Measurements from ENCODE around the gene KCNB1.

KCNB1 gene

GRCh38 chr20:49381558-49382493 lies 100.6 kb downstream of the KCNB1 start:
- Histone ChIP-seq H3K9me3 (ENCODE audit: control insufficient read depth, insufficient read depth, low read length) (no peaks in the 10 kb centered on the region), H3K27me3 (ENCODE audit: control insufficient read depth, insufficient read depth, low read length) (no peaks in the 10 kb centered on the region), H3K9ac (ENCODE audit: low read depth, low read length) (no peak overlapping the region), H3K36me3 (ENCODE audit: control insufficient read depth, insufficient read depth, low read length) (peaks cover 4% of the 10 kb centered on the region), H3K4me1 (ENCODE audit: control insufficient read depth, insufficient read depth, low read length) (peaks cover 7% of the 10 kb centered on the region), H3K4me3 (ENCODE audit: low read depth, low read length) (no peak overlapping the region)

GRCh38 chr20:49380337-49380780 lies 102.1 kb downstream of the KCNB1 start:
- Histone ChIP-seq H3K4me1 (ENCODE audit: control insufficient read depth, insufficient read depth, low read length) (peaks cover 7% of the 10 kb centered on the region), H3K9me3 (ENCODE audit: control insufficient read depth, insufficient read depth, low read length) (no peaks in the 10 kb centered on the region), H3K27me3 (ENCODE audit: control insufficient read depth, insufficient read depth, low read length) (no peaks in the 10 kb centered on the region), H3K36me3 (ENCODE audit: control insufficient read depth, insufficient read depth, low read length) (peaks cover 4% of the 10 kb centered on the region), H3K9ac (ENCODE audit: low read depth, low read length) (no peak overlapping the region), H3K4me3 (ENCODE audit: low read depth, low read length) (no peak overlapping the region)

GRCh38 chr20:49379338-49379737 lies 103.1 kb downstream of the KCNB1 start:
- no peak overlapping the region for H3K4me3 ChIP-seq (ENCODE audit: low read depth, low read length)
- peaks cover 7% of the 10 kb centered on the region for H3K4me1 ChIP-seq (ENCODE audit: control insufficient read depth, insufficient read depth, low read length)
- H3K9me3 ChIP-seq (ENCODE audit: control insufficient read depth, insufficient read depth, low read length) = no peaks in the 10 kb centered on the region
- H3K36me3 ChIP-seq (ENCODE audit: control insufficient read depth, insufficient read depth, low read length) = peaks cover 4% of the 10 kb centered on the region
- H3K27me3 ChIP-seq (ENCODE audit: control insufficient read depth, insufficient read depth, low read length) = no peaks in the 10 kb centered on the region
- H3K9ac ChIP-seq (ENCODE audit: low read depth, low read length) = no peak overlapping the region

- Histone ChIP-seq H3K4me3 (ENCODE audit: low read depth, low read length) (no peak overlapping the region), H3K4me1 (ENCODE audit: control insufficient read depth, insufficient read depth, low read length) (peaks cover 7% of the 10 kb centered on the region), H3K27me3 (ENCODE audit: control insufficient read depth, insufficient read depth, low read length) (no peaks in the 10 kb centered on the region), H3K9ac (ENCODE audit: low read depth, low read length) (no peak overlapping the region), H3K36me3 (ENCODE audit: control insufficient read depth, insufficient read depth, low read length) (peaks cover 4% of the 10 kb centered on the region), H3K9me3 (ENCODE audit: control insufficient read depth, insufficient read depth, low read length) (no peaks in the 10 kb centered on the region)
These were observed 105.1 kb downstream of the KCNB1 start for GRCh38 chr20:49377326-49377725.

GRCh38 chr20:49375170-49375569 lies 107.3 kb downstream of the KCNB1 start:
- peaks cover 4% of the 10 kb centered on the region for H3K4me1 ChIP-seq (ENCODE audit: control insufficient read depth, insufficient read depth, low read length)
- no peak overlapping the region for H3K4me3 ChIP-seq (ENCODE audit: low read depth, low read length)
- H3K9ac ChIP-seq (ENCODE audit: low read depth, low read length) = no peak overlapping the region
- no peaks in the 10 kb centered on the region for H3K9me3 ChIP-seq (ENCODE audit: control insufficient read depth, insufficient read depth, low read length)
- H3K36me3 ChIP-seq (ENCODE audit: control insufficient read depth, insufficient read depth, low read length) = peaks cover 4% of the 10 kb centered on the region
- no peaks in the 10 kb centered on the region for H3K27me3 ChIP-seq (ENCODE audit: control insufficient read depth, insufficient read depth, low read length)

GRCh38 chr20:49372095-49372734 lies 110.3 kb downstream of the KCNB1 start:
- H3K4me3 ChIP-seq (ENCODE audit: low read depth, low read length) = no peak overlapping the region
- H3K36me3 ChIP-seq (ENCODE audit: control insufficient read depth, insufficient read depth, low read length) = no peaks in the 10 kb centered on the region
- H3K4me1 ChIP-seq (ENCODE audit: control insufficient read depth, insufficient read depth, low read length) = no peaks in the 10 kb centered on the region
- H3K9ac ChIP-seq (ENCODE audit: low read depth, low read length) = no peak overlapping the region
- no peaks in the 10 kb centered on the region for H3K9me3 ChIP-seq (ENCODE audit: control insufficient read depth, insufficient read depth, low read length)
- H3K27me3 ChIP-seq (ENCODE audit: control insufficient read depth, insufficient read depth, low read length) = no peaks in the 10 kb centered on the region

- H3K4me3 ChIP-seq (ENCODE audit: low read depth, low read length) = no peak overlapping the region
- no peaks in the 10 kb centered on the region for H3K4me1 ChIP-seq (ENCODE audit: control insufficient read depth, insufficient read depth, low read length)
- no peaks in the 10 kb centered on the region for H3K9me3 ChIP-seq (ENCODE audit: control insufficient read depth, insufficient read depth, low read length)
- no peaks in the 10 kb centered on the region for H3K36me3 ChIP-seq (ENCODE audit: control insufficient read depth, insufficient read depth, low read length)
- H3K9ac ChIP-seq (ENCODE audit: low read depth, low read length) = no peak overlapping the region
- no peaks in the 10 kb centered on the region for H3K27me3 ChIP-seq (ENCODE audit: control insufficient read depth, insufficient read depth, low read length)
These were observed 113.9 kb downstream of the KCNB1 start for GRCh38 chr20:49368596-49368995.

GRCh38 chr20:49367113-49367512 lies 115.4 kb downstream of the KCNB1 start:
- Histone ChIP-seq H3K9me3 (ENCODE audit: control insufficient read depth, insufficient read depth, low read length) (no peaks in the 10 kb centered on the region), H3K4me1 (ENCODE audit: control insufficient read depth, insufficient read depth, low read length) (no peaks in the 10 kb centered on the region), H3K27me3 (ENCODE audit: control insufficient read depth, insufficient read depth, low read length) (no peaks in the 10 kb centered on the region), H3K4me3 (ENCODE audit: low read depth, low read length) (no peak overlapping the region), H3K9ac (ENCODE audit: low read depth, low read length) (no peak overlapping the region), H3K36me3 (ENCODE audit: control insufficient read depth, insufficient read depth, low read length) (no peaks in the 10 kb centered on the region)

GRCh38 chr20:49366687-49367086 lies 115.8 kb downstream of the KCNB1 start:
- Histone ChIP-seq H3K4me3 (ENCODE audit: low read depth, low read length) (no peak overlapping the region), H3K36me3 (ENCODE audit: control insufficient read depth, insufficient read depth, low read length) (no peaks in the 10 kb centered on the region), H3K27me3 (ENCODE audit: control insufficient read depth, insufficient read depth, low read length) (no peaks in the 10 kb centered on the region), H3K9ac (ENCODE audit: low read depth, low read length) (no peak overlapping the region), H3K9me3 (ENCODE audit: control insufficient read depth, insufficient read depth, low read length) (no peaks in the 10 kb centered on the region), H3K4me1 (ENCODE audit: control insufficient read depth, insufficient read depth, low read length) (no peaks in the 10 kb centered on the region)

GRCh38 chr20:49361862-49362660 lies 120.4 kb downstream of the KCNB1 start:
- Histone ChIP-seq H3K4me3 (ENCODE audit: low read depth, low read length) (no peak overlapping the region), H3K36me3 (ENCODE audit: control insufficient read depth, insufficient read depth, low read length) (no peaks in the 10 kb centered on the region), H3K27me3 (ENCODE audit: control insufficient read depth, insufficient read depth, low read length) (no peaks in the 10 kb centered on the region), H3K4me1 (ENCODE audit: control insufficient read depth, insufficient read depth, low read length) (no peaks in the 10 kb centered on the region), H3K9me3 (ENCODE audit: control insufficient read depth, insufficient read depth, low read length) (no peaks in the 10 kb centered on the region), H3K9ac (ENCODE audit: low read depth, low read length) (no peak overlapping the region)

- H3K9me3 ChIP-seq (ENCODE audit: control insufficient read depth, insufficient read depth, low read length) = no peaks in the 10 kb centered on the region
- H3K4me1 ChIP-seq (ENCODE audit: control insufficient read depth, insufficient read depth, low read length) = no peaks in the 10 kb centered on the region
- H3K36me3 ChIP-seq (ENCODE audit: control insufficient read depth, insufficient read depth, low read length) = no peaks in the 10 kb centered on the region
- H3K27me3 ChIP-seq (ENCODE audit: control insufficient read depth, insufficient read depth, low read length) = no peaks in the 10 kb centered on the region
- H3K4me3 ChIP-seq (ENCODE audit: low read depth, low read length) = no peak overlapping the region
- H3K9ac ChIP-seq (ENCODE audit: low read depth, low read length) = no peak overlapping the region
These were observed 122.1 kb downstream of the KCNB1 start for GRCh38 chr20:49360242-49360968.

Data from iPS-15b (cell line).